GM18505 (cell line): Measurements from ENCODE around the gene CARNS1.
"Not testable (repeated sequence)": the region's sequence is repeated elsewhere in the genome, so short reads cannot be mapped to it uniquely, and the experiment has no call there.

ENCODE experiments used
- ATAC-seq: cut with Tn5 transposase; IDR thresholded peaks from one replicate; pipeline ENCODE4 v1.9.1; 2021; ENCODE audit not compliant: unreplicated experiment
- POLR2A ChIP-seq: IDR thresholded peaks from 4 replicates; pipeline ENCODE4 v1.6.1; 2011; ENCODE audit warnings: borderline replicate concordance; ENCODE audit not compliant: insufficient read depth, insufficient read length; ENCODE audit errors: extremely low read depth

CARNS1 gene

GRCh38 chr11:67416416-67417335, 1.2 kb downstream of the CARNS1 start:
- no peak for TF ChIP-seq POLR2A
- no peak for ATAC-seq

GRCh38 chr11:67417425-67417824, 1.9 kb downstream of the CARNS1 start:
- no peak for TF ChIP-seq POLR2A
- no peak for ATAC-seq

GRCh38 chr11:67418476-67419281, 3.2 kb downstream of the CARNS1 start:
- ATAC-seq = no peak
- TF ChIP-seq POLR2A = no peak

GRCh38 chr11:67419325-67420049, 4.0 kb downstream of the CARNS1 start:
- ATAC-seq = no peak

GRCh38 chr11:67420147-67420645, 4.7 kb downstream of the CARNS1 start:
- no peak for TF ChIP-seq POLR2A
- no peak for ATAC-seq

More at GRCh38 chr11:67419325-67420049, 4.0 kb downstream of the CARNS1 start:
- no peak for TF ChIP-seq POLR2A

- peak; percentile 51 for TF ChIP-seq POLR2A
- peak; percentile 82 for ATAC-seq
Measured at GRCh38 chr11:67420646-67421429, 5.4 kb downstream of the CARNS1 start.

- ATAC-seq = no peak
Measured at GRCh38 chr11:67421430-67422031, 6.1 kb downstream of the CARNS1 start.

GRCh38 chr11:67422891-67423290, 7.4 kb downstream of the CARNS1 start:
- TF ChIP-seq POLR2A = no peak
- no peak for ATAC-seq

More at GRCh38 chr11:67421430-67422031, 6.1 kb downstream of the CARNS1 start:
- TF ChIP-seq POLR2A = no peak

- no peak for ATAC-seq
- no peak for TF ChIP-seq POLR2A
Measured at GRCh38 chr11:67423466-67423865, 8.0 kb downstream of the CARNS1 start.

GRCh38 chr11:67423891-67424613, 8.6 kb downstream of the CARNS1 start:
- ATAC-seq = no peak
- no peak for TF ChIP-seq POLR2A

- not testable (repeated sequence) for ATAC-seq
Measured at GRCh38 chr11:67427364-67427859, 11.9 kb downstream of the CARNS1 start.
